OCI-M2 (cell line): ENCODE data around the gene CNTNAP2.

Source experiments
- DNase-seq: peaks from one replicate; lab custom pipeline; 2025; ENCODE audit not compliant: unreplicated experiment; lab: John Stamatoyannopoulos, UW

The CNTNAP2 gene

GRCh38 chr7:147869456-147869855, 1752.9 kb downstream of the CNTNAP2 start:
- DNase-seq: no peak

GRCh38 chr7:147878912-147879661, 1762.5 kb downstream of the CNTNAP2 start:
- DNase-seq: no peak

- no peak for DNase-seq
These were observed 1769.3 kb downstream of the CNTNAP2 start for GRCh38 chr7:147885869-147886268.

GRCh38 chr7:147894271-147894670, 1777.7 kb downstream of the CNTNAP2 start:
- DNase-seq: no peak

GRCh38 chr7:147896121-147896520, 1779.5 kb downstream of the CNTNAP2 start:
- DNase-seq: no peak

- no peak for DNase-seq
These were observed 1787.1 kb downstream of the CNTNAP2 start for GRCh38 chr7:147903536-147904218.

GRCh38 chr7:147904219-147904576, 1787.6 kb downstream of the CNTNAP2 start:
- no peak for DNase-seq

- no peak for DNase-seq
These were observed 1793.0 kb downstream of the CNTNAP2 start for GRCh38 chr7:147909431-147910148.

GRCh38 chr7:147911201-147911601, 1794.6 kb downstream of the CNTNAP2 start:
- no peak for DNase-seq

GRCh38 chr7:147912291-147912690, 1795.7 kb downstream of the CNTNAP2 start:
- DNase-seq: no peak

- no peak for DNase-seq
These were observed 1796.5 kb downstream of the CNTNAP2 start for GRCh38 chr7:147912946-147913638.

- no peak for DNase-seq
These were observed 1799.2 kb downstream of the CNTNAP2 start for GRCh38 chr7:147915781-147916180.

GRCh38 chr7:147916573-147916972, 1800.0 kb downstream of the CNTNAP2 start:
- DNase-seq: no peak

- no peak for DNase-seq
These were observed 1807.2 kb downstream of the CNTNAP2 start for GRCh38 chr7:147923841-147924240.

GRCh38 chr7:147937428-147937827, 1820.8 kb downstream of the CNTNAP2 start:
- DNase-seq: no peak

- DNase-seq: no peak
These were observed 1824.8 kb downstream of the CNTNAP2 start for GRCh38 chr7:147941381-147941780.

- DNase-seq: no peak
These were observed 1827.7 kb downstream of the CNTNAP2 start for GRCh38 chr7:147944321-147944720.

- DNase-seq: no peak
These were observed 1836.3 kb downstream of the CNTNAP2 start for GRCh38 chr7:147952918-147953317.

- no peak for DNase-seq
These were observed 1851.5 kb downstream of the CNTNAP2 start for GRCh38 chr7:147968046-147968610.

- no peak for DNase-seq
These were observed 1855.1 kb downstream of the CNTNAP2 start for GRCh38 chr7:147971606-147972110.

- DNase-seq: no peak
These were observed 1861.6 kb downstream of the CNTNAP2 start for GRCh38 chr7:147978201-147978600.
